Type B pancreatic cell (in vitro differentiated cells): Measurements from ENCODE around the gene RANBP10. TPM values are rescaled to one million over a fixed set of nuclear protein-coding genes. Genes with fewer than 3 reads are reported as not detected.

Experiments
- DNase-seq: peaks from one replicate; pipeline ENCODE4 v3.0.0; 2021; ENCODE audit warnings: mixed read lengths; ENCODE audit not compliant: unreplicated experiment; ENCODE audit errors: extremely low spot score
- H3K27ac Mint-ChIP-seq: 2 replicates; pipeline ENCODE4 v1.8.0; 2021; ENCODE audit warnings: mild to moderate bottlenecking, mixed read lengths
- H3K27me3 Mint-ChIP-seq: 2 replicates; pipeline ENCODE4 v1.8.0; 2021; ENCODE audit warnings: mixed read lengths
- H3K36me3 Mint-ChIP-seq: 2 replicates; pipeline ENCODE4 v1.8.0; 2021; ENCODE audit warnings: mixed read lengths
- H3K4me1 Mint-ChIP-seq: one replicate; pipeline ENCODE4 v1.8.0; 2021; ENCODE audit warnings: mixed read lengths; ENCODE audit not compliant: unreplicated experiment
- H3K4me3 Mint-ChIP-seq: 2 replicates; pipeline ENCODE4 v1.8.0; 2021; ENCODE audit warnings: mild to moderate bottlenecking, mixed read lengths
- H3K9me3 Mint-ChIP-seq: 2 replicates; pipeline ENCODE4 v1.8.0; 2021; ENCODE audit warnings: mixed read lengths
- CTCF ChIP-seq: fragments of 200-600 bp; sonication (generic); conservative IDR thresholded peaks from 2 replicates; pipeline ENCODE4 v1.5.0; 2021; ENCODE audit warnings: antibody characterized with exemption, mild to moderate bottlenecking
- total RNA-seq: library from RNA; stranded (reverse); gene quantifications from 2 replicates; pipeline ENCODE4 v1.2.1, GENCODE V29; 2021; ENCODE audit warnings: low replicate concordance

Gene RANBP10
- total RNA-seq, 1 donor from 2014 or later, result 27.3 TPM

GRCh38 chr16:67685388-67686112 is 120.8 kb downstream of the RANBP10 start:
- no peaks in the 10 kb centered on the region for H3K9me3 Mint-ChIP-seq
- DNase-seq, result no peak
- H3K27ac Mint-ChIP-seq, result no peak overlapping the region
- peaks cover 11% of the 10 kb centered on the region for H3K36me3 Mint-ChIP-seq
- no peak for TF ChIP-seq CTCF
- no peaks in the 10 kb centered on the region for H3K4me1 Mint-ChIP-seq
- no peak overlapping the region for H3K4me3 Mint-ChIP-seq
- H3K27me3 Mint-ChIP-seq, result no peaks in the 10 kb centered on the region

GRCh38 chr16:67683767-67684166 is 122.6 kb downstream of the RANBP10 start:
- Mint-ChIP-seq H3K4me1 (no peaks in the 10 kb centered on the region), H3K27me3 (no peaks in the 10 kb centered on the region), H3K27ac (no peak overlapping the region), H3K36me3 (peaks cover 7% of the 10 kb centered on the region), H3K4me3 (no peak overlapping the region), H3K9me3 (no peaks in the 10 kb centered on the region)
- no peak for TF ChIP-seq CTCF
- DNase-seq, result no peak

- Mint-ChIP-seq H3K9me3 (no peaks in the 10 kb centered on the region), H3K27me3 (no peaks in the 10 kb centered on the region), H3K27ac (no peak overlapping the region), H3K4me1 (peaks cover 5% of the 10 kb centered on the region), H3K36me3 (peaks cover 4% of the 10 kb centered on the region), H3K4me3 (no peak overlapping the region)
- no peak for DNase-seq
- TF ChIP-seq CTCF, result no peak
Measured at GRCh38 chr16:67679935-67680897, 126.1 kb downstream of the RANBP10 start.

- peaks cover 14% of the 10 kb centered on the region for H3K4me1 Mint-ChIP-seq
- H3K4me3 Mint-ChIP-seq, result no peak overlapping the region
- no peaks in the 10 kb centered on the region for H3K9me3 Mint-ChIP-seq
- no peak for TF ChIP-seq CTCF
- H3K27ac Mint-ChIP-seq, result peak overlapping the region; percentile 42
- DNase-seq, result no peak
- no peaks in the 10 kb centered on the region for H3K36me3 Mint-ChIP-seq
- no peaks in the 10 kb centered on the region for H3K27me3 Mint-ChIP-seq
Measured at GRCh38 chr16:67678354-67679023, 127.9 kb downstream of the RANBP10 start.

GRCh38 chr16:67677712-67678111 is 128.6 kb downstream of the RANBP10 start:
- no peak for TF ChIP-seq CTCF
- peaks cover 17% of the 10 kb centered on the region for H3K4me1 Mint-ChIP-seq
- no peaks in the 10 kb centered on the region for H3K36me3 Mint-ChIP-seq
- H3K27me3 Mint-ChIP-seq, result no peaks in the 10 kb centered on the region
- H3K9me3 Mint-ChIP-seq, result no peaks in the 10 kb centered on the region
- peak overlapping the region; percentile 87 for H3K27ac Mint-ChIP-seq
- DNase-seq, result no peak
- no peak overlapping the region for H3K4me3 Mint-ChIP-seq
